H1 (cell line): ENCODE measurements around the gene KANTR. TPM values are rescaled to one million over a fixed set of nuclear protein-coding genes. Genes with fewer than 3 reads are reported as not detected.

Experiments
- CBX5 ChIP-seq: fragments of 300-800, 300-1000 bp; sonication (generic); IDR thresholded peaks from 2 replicates; pipeline ENCODE4 v1.7.1; 2016; ENCODE audit warnings: antibody characterized with exemption, low read length, low read depth
- KDM1A ChIP-seq: fragments of 200-600, 300-600 bp; sonication (generic); IDR thresholded peaks from 2 replicates; pipeline ENCODE4 v1.7.1; 2016; ENCODE audit warnings: mild to moderate bottlenecking, low read length, borderline replicate concordance
- MAFK ChIP-seq: IDR thresholded peaks from 2 replicates; pipeline ENCODE4 v1.6.1; 2012; ENCODE audit warnings: low read depth, mild to moderate bottlenecking, improper control_type of control experiment, low read length
- SP4 ChIP-seq: IDR thresholded peaks from 2 replicates; pipeline ENCODE4 v1.6.1; 2012; ENCODE audit warnings: low read length, inconsistent platforms
- TAF1 ChIP-seq: IDR thresholded peaks from 2 replicates; pipeline ENCODE4 v1.6.1; 2011; ENCODE audit warnings: mild to moderate bottlenecking, low read depth, low read length
- polyA plus RNA-seq, 7 experiments: library from polyadenylated mRNA; depleted of rRNA in 3 of 7; stranded (reverse) in 5 of 7; unstranded in 2 of 7; fragments of >200 nt in 5 of 7; fragments of 200-250 nt in 2 of 7; gene quantifications; 1 replicate in 5 of 7; 2 replicates in 1 of 7; 4 replicates in 1 of 7; pipeline versions ENCODE4 v1.2.1 to v1.2.3, GENCODE V29; 2011 to 2013; ENCODE audit warnings: missing spikeins in 2 of 7, mixed read lengths in 2 of 7
- total RNA-seq: library from RNA; stranded (reverse); fragmentation: NEBNext Ultra II Directional; extraction: Animal tissue kit (Norgen Biotek cat#: 25700); gene quantifications from 2 replicates; pipeline ENCODE4 v1.2.1, GENCODE V29; 2021

Gene KANTR
- total and polyA plus RNA-seq, 2 of the 8 experiments (the other 6 are each of a cell fraction or from before 2014, with no cell fraction given) = 7.7 to 9.5 TPM

GRCh38 chrX:53115550-53115874, 21.6 kb downstream of the KANTR start (continued):
- TF ChIP-seq SP4 (no peak), KDM1A (no peak), MAFK (no peak), TAF1 (no peak), CBX5 (no peak)
